Karpas-422 (cell line): Measurements from ENCODE around the gene RNF123. TPM values are rescaled to one million over a fixed set of nuclear protein-coding genes. Genes with fewer than 3 reads are reported as not detected.

Experiments
- DNase-seq: peaks from one replicate; pipeline ENCODE4 v3.0.0-alpha.2; 2015
- H2AFZ ChIP-seq: fragments of 200-600 bp; sonication (generic); 2 replicates; pipeline ENCODE4 v1.6.1; 2014; ENCODE audit warnings: antibody characterized with exemption, low read length, mixed read lengths
- H3K27ac ChIP-seq: fragments of 200-600 bp; sonication (generic); 2 replicates; pipeline ENCODE4 v1.5.1; 2014; ENCODE audit warnings: mild to moderate bottlenecking, low read length, moderate library complexity
- H3K27me3 ChIP-seq: fragments of 200-600 bp; sonication (generic); 2 replicates; pipeline ENCODE4 v1.6.1; 2014; ENCODE audit warnings: low read length, mixed read lengths
- H3K36me3 ChIP-seq: fragments of 200-600 bp; sonication (generic); 2 replicates; pipeline ENCODE4 v1.6.1; 2014; ENCODE audit warnings: low read length, mixed read lengths; ENCODE audit not compliant: insufficient read depth
- H3K4me1 ChIP-seq: fragments of 200-600 bp; sonication (generic); 2 replicates; pipeline ENCODE4 v1.6.1; 2014; ENCODE audit warnings: mild to moderate bottlenecking, low read length, mixed read lengths
- H3K4me2 ChIP-seq: fragments of 200-600 bp; sonication (generic); 2 replicates; pipeline ENCODE4 v1.6.1; 2014; ENCODE audit warnings: low read length, low read depth, mild to moderate bottlenecking; ENCODE audit not compliant: poor library complexity, severe bottlenecking
- H3K4me3 ChIP-seq: fragments of 200-600 bp; sonication (generic); 2 replicates; pipeline ENCODE4 v1.5.1; 2014; ENCODE audit warnings: mild to moderate bottlenecking, antibody characterized with exemption, low read length, mixed read lengths
- H3K79me2 ChIP-seq: fragments of 200-600 bp; sonication (generic); 2 replicates; pipeline ENCODE4 v1.6.1; 2014; ENCODE audit warnings: mild to moderate bottlenecking, low read length, mixed read lengths
- H3K9ac ChIP-seq: fragments of 200-600 bp; sonication (generic); 2 replicates; pipeline ENCODE4 v1.6.0; 2014; ENCODE audit warnings: low read length
- H3K9me2 ChIP-seq: fragments of 200-600 bp; sonication (generic), shearing (Covaris generic); replicated peaks from 2 replicates; pipeline ENCODE4 v1.6.0; 2014; ENCODE audit warnings: mild to moderate bottlenecking, low read length, moderate library complexity; ENCODE audit not compliant: insufficient read depth
- H3K9me3 ChIP-seq: fragments of 300-700, 200-600 bp; sonication (generic); 2 replicates; pipeline ENCODE4 v1.6.1; 2014; ENCODE audit warnings: low read length, mixed read lengths
- H4K20me1 ChIP-seq: fragments of 200-600 bp; sonication (generic); 2 replicates; pipeline ENCODE4 v1.6.1; 2014; ENCODE audit warnings: mild to moderate bottlenecking, antibody characterized with exemption, low read length, low read depth; ENCODE audit not compliant: insufficient read depth
- total RNA-seq: library from RNA; depleted of rRNA; stranded (reverse); fragments of >200 nt; shearing (Covaris generic); gene quantifications from 2 replicates; pipeline ENCODE4 v1.2.3, GENCODE V29; 2014; ENCODE audit warnings: low replicate concordance

Gene RNF123
- total RNA-seq, 1 experiment from 2014 or later: 20.1 TPM

DNA sequence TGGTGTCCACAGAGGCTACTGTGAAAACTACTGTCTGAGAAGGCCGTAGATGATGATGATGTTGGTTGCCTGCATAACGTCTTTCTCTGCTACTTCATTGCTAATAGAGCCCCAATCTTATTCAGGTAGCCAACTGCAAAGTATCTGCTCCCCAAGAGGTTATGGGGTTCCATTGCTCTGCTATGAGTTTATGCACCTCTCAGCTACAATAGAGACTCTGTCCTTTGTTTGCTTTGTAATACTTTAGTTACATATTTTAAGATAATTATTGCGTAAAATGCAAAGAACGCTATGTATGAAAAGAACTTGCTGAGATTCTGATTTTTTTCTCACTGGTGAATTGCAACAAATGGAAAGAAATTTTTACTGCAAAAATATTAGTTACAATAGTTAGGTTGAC lies 62.1 kb downstream of the RNF123 start:
- peaks cover 9% of the 10 kb centered on the region for H3K4me1 ChIP-seq
- no peaks in the 10 kb centered on the region for H4K20me1 ChIP-seq
- H3K27me3 ChIP-seq: no peaks in the 10 kb centered on the region
- H3K9ac ChIP-seq: no peak overlapping the region
- H2AFZ ChIP-seq: no peak overlapping the region
- DNase-seq: no peak
- H3K9me3 ChIP-seq: no peaks in the 10 kb centered on the region
- H3K4me2 ChIP-seq: no peak overlapping the region
- peaks cover 4% of the 10 kb centered on the region; the same call in 1 of the 2 replicates for H3K36me3 ChIP-seq
- H3K27ac ChIP-seq: no peak overlapping the region
- no peak overlapping the region for H3K4me3 ChIP-seq
- peaks cover 88% of the 10 kb centered on the region for H3K79me2 ChIP-seq
- no peaks in the 10 kb centered on the region for H3K9me2 ChIP-seq

DNA sequence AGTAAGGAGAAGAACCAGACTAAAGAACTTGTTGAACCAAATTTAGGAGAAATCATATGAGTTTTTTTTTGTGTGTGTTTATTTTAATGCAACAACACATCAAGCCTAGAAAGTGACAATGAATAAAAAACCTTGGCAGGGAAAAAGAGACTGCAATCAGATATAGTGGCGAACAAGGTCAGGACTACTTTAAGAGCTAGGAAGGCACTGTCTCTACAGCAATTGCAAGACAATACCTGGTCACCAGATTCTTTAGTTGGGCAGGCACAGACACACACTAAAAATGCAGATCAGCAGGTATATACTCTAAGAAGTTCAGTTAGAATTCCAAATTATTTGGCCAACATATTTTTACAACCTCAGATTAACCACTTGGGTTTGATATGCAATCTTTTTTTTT lies 65.2 kb downstream of the RNF123 start:
- Histone ChIP-seq H3K79me2 (peaks cover 93% of the 10 kb centered on the region), H4K20me1 (no peaks in the 10 kb centered on the region), H3K27me3 (no peaks in the 10 kb centered on the region)

GRCh38 chr3:49756036-49756435 lies 66.7 kb downstream of the RNF123 start:
- Histone ChIP-seq H2AFZ (no peak overlapping the region), H3K27me3 (no peaks in the 10 kb centered on the region), H3K36me3 (no peaks in the 10 kb centered on the region), H3K4me2 (no peak overlapping the region), H3K27ac (no peak overlapping the region), H3K79me2 (peaks cover 92% of the 10 kb centered on the region), H3K4me3 (no peak overlapping the region), H3K9ac (no peak overlapping the region), H4K20me1 (no peaks in the 10 kb centered on the region), H3K9me3 (no peaks in the 10 kb centered on the region), H3K4me1 (no peaks in the 10 kb centered on the region), H3K9me2 (no peaks in the 10 kb centered on the region)
- no peak for DNase-seq

More for the DNA sequence above, 65.2 kb downstream of the RNF123 start:
- H3K36me3 ChIP-seq: no peaks in the 10 kb centered on the region
- H3K9me2 ChIP-seq: no peaks in the 10 kb centered on the region
- no peak overlapping the region for H3K9ac ChIP-seq
- no peak overlapping the region for H3K27ac ChIP-seq
- peaks cover 4% of the 10 kb centered on the region; the same call in 1 of the 2 replicates for H3K4me1 ChIP-seq
- H3K4me3 ChIP-seq: no peak overlapping the region
- no peak overlapping the region for H2AFZ ChIP-seq
- DNase-seq: no peak
- no peaks in the 10 kb centered on the region for H3K9me3 ChIP-seq
- H3K4me2 ChIP-seq: no peak overlapping the region

GRCh38 chr3:49757197-49757596 lies 67.8 kb downstream of the RNF123 start:
- no peaks in the 10 kb centered on the region for H3K9me3 ChIP-seq
- peaks cover 90% of the 10 kb centered on the region for H3K79me2 ChIP-seq
- no peak for DNase-seq
- no peak overlapping the region for H3K4me2 ChIP-seq
- H3K27me3 ChIP-seq: no peaks in the 10 kb centered on the region
- no peak overlapping the region for H3K4me3 ChIP-seq
- H4K20me1 ChIP-seq: no peaks in the 10 kb centered on the region
- no peaks in the 10 kb centered on the region for H3K9me2 ChIP-seq
- H3K27ac ChIP-seq: no peak overlapping the region
- no peaks in the 10 kb centered on the region for H3K4me1 ChIP-seq
- H2AFZ ChIP-seq: no peak overlapping the region
- no peaks in the 10 kb centered on the region for H3K36me3 ChIP-seq
- H3K9ac ChIP-seq: no peak overlapping the region

DNA sequence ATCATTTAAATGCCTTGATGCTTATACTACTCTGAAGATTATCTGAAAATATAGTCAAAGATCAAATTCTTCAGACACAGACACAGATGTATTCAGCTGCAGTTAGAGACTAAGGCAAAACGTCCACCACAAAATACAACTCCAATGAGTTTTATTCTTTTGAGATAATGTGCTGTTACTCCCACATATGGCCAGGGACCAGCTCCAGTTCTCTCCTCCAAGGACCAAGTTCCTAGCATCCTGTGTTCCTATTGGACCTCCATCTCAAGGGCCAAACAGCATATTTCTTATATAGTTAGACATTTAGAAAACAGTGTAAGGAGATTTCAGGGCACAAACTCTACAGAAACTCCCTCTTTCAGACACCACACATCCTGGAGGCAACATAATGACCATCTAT lies 69.9 kb downstream of the RNF123 start:
- Histone ChIP-seq H3K36me3 (no peaks in the 10 kb centered on the region), H3K79me2 (peaks cover 86% of the 10 kb centered on the region), H3K4me3 (no peak overlapping the region), H3K4me1 (no peaks in the 10 kb centered on the region), H3K4me2 (no peak overlapping the region), H3K27me3 (no peaks in the 10 kb centered on the region), H2AFZ (no peak overlapping the region), H3K9me3 (no peaks in the 10 kb centered on the region), H3K9ac (no peak overlapping the region), H3K9me2 (no peaks in the 10 kb centered on the region), H3K27ac (no peak overlapping the region), H4K20me1 (no peaks in the 10 kb centered on the region)
- no peak for DNase-seq

GRCh38 chr3:49761661-49762060 lies 72.3 kb downstream of the RNF123 start:
- DNase-seq: no peak
- H4K20me1 ChIP-seq: no peaks in the 10 kb centered on the region
- H3K9me3 ChIP-seq: no peaks in the 10 kb centered on the region
- no peaks in the 10 kb centered on the region for H3K27me3 ChIP-seq
- no peak overlapping the region for H3K27ac ChIP-seq
- H3K4me3 ChIP-seq: no peak overlapping the region
- H3K79me2 ChIP-seq: peaks cover 85% of the 10 kb centered on the region
- H3K9ac ChIP-seq: no peak overlapping the region
- no peaks in the 10 kb centered on the region for H3K36me3 ChIP-seq
- H2AFZ ChIP-seq: no peak overlapping the region
- no peaks in the 10 kb centered on the region for H3K9me2 ChIP-seq
- no peaks in the 10 kb centered on the region for H3K4me1 ChIP-seq
- H3K4me2 ChIP-seq: no peak overlapping the region

- no peak overlapping the region for H2AFZ ChIP-seq
Observed at GRCh38 chr3:49763981-49764380, 74.6 kb downstream of the RNF123 start.

GRCh38 chr3:49769286-49769915 lies 80.0 kb downstream of the RNF123 start:
- Histone ChIP-seq H4K20me1 (no peaks in the 10 kb centered on the region), H3K9ac (no peak overlapping the region), H3K27ac (no peak overlapping the region), H3K9me2 (no peaks in the 10 kb centered on the region), H3K36me3 (peaks cover 7% of the 10 kb centered on the region; the same call in 1 of the 2 replicates), H3K4me2 (no peak overlapping the region), H2AFZ (no peak overlapping the region), H3K9me3 (no peaks in the 10 kb centered on the region), H3K4me1 (peaks cover 8% of the 10 kb centered on the region), H3K79me2 (peaks cover 95% of the 10 kb centered on the region), H3K4me3 (no peak overlapping the region), H3K27me3 (no peaks in the 10 kb centered on the region)
- no peak for DNase-seq

More at GRCh38 chr3:49763981-49764380, 74.6 kb downstream of the RNF123 start:
- H3K9me3 ChIP-seq: no peaks in the 10 kb centered on the region
- peaks cover 85% of the 10 kb centered on the region for H3K79me2 ChIP-seq
- H4K20me1 ChIP-seq: no peaks in the 10 kb centered on the region
- H3K27me3 ChIP-seq: no peaks in the 10 kb centered on the region
- peaks cover 8% of the 10 kb centered on the region for H3K4me1 ChIP-seq
- no peaks in the 10 kb centered on the region for H3K9me2 ChIP-seq
- H3K27ac ChIP-seq: no peak overlapping the region
- H3K9ac ChIP-seq: no peak overlapping the region
- no peak overlapping the region for H3K4me2 ChIP-seq
- no peak overlapping the region for H3K4me3 ChIP-seq
- no peaks in the 10 kb centered on the region; the same call in 1 of the 2 replicates for H3K36me3 ChIP-seq
- DNase-seq: no peak
